GM20000 (cell line): Measurements from ENCODE around the gene INSC.

Experiments used
- DNase-seq: peaks from one replicate; pipeline ENCODE4 v3.0.0; 2012; ENCODE audit warnings: low spot score
- CTCF ChIP-seq: IDR thresholded peaks from 2 replicates; pipeline ENCODE4 v1.5.1; 2012; ENCODE audit warnings: mild to moderate bottlenecking, control low read depth; ENCODE audit errors: extremely low read depth, missing control alignments

INSC gene

GRCh38 chr11:15075162-15075526, 39.6 kb upstream of the INSC start:
- TF ChIP-seq CTCF, result no peak
- no peak for DNase-seq

DNA sequence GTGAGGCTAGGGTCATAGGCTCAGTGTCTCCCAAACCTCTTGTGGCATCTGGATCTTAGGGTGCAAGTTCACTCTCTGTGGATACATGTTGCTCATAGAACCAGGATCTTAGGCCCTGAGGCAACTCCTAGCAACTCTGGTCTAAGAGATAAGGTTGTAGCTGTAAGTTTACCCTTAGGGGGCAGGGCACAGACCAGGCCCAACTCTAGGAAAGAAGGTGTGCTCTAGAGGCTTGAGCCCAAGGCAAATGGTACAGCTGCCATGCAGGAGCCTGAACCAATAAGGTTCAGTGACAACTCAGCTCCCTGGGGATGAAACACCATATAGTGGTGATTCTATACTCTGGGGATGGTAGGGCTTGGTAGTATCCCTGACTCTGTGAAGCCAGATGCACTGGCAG, 23.5 kb upstream of the INSC start:
- TF ChIP-seq CTCF, result no peak
- no peak for DNase-seq

DNA sequence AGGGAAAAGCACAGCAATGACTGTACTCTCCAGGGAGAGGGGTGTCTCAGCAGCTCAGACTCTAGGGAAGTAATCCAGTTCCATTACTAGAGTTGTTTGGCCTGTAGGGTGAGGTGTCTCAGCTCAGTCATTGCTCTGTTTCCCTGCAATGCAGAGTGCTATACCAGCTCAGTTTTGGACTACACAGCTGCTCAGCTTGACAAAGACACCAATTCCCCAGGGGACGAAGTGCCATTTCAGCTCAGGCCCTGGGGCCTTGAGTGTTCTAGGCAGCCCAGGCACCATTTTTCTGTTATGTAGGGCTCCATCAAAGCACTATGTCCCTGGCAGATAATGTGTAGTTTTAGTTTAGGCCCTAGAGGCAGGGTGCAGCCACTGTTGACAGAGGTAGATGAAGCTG, 23.1 kb upstream of the INSC start:
- TF ChIP-seq CTCF, result no peak
- no peak for DNase-seq

DNA sequence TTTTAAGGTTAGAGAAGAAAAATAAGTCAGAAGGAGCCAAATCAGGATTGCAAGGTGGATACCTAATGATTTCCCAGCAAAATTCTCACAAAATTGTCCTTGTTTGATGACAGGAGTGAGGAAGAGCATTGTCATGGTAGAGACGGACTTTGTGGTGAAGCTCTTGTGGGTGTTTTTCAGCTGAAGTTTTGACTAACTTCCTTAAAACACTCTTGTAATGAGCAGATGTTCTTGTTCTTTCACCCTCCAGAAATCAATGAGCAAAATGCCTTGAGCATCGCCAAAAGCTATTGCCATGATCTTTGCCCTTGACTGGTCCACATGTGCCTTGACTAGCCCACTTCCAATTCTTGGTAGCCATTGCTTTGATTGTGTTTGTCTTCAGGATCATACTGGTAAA, 21.3 kb upstream of the INSC start:
- DNase-seq, result no peak
- no peak for TF ChIP-seq CTCF

DNA sequence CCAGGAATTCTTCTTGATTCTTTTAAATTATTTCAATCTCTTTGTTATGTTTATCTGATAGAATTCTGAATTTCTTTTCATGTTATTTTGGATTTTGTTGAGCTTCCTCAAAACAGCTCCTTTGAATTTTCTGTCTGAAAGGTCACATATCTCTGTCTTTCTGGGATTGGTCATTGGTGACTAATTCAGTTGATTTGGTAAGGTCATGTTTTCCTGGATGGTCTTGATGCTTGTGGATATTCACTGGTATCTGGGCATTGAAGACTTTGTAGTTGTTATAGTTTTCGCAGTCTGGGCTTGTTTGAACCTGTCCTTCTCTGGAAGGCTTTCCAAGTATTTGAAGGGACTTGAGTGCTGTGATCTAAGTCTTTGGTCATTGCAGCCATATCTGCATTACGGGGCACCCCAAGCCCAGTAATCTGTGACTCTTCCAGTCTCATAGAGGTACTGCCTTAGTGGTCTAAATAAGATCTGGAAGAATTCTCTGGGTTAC, 18.9 kb upstream of the INSC start:
- no peak for TF ChIP-seq CTCF
- no peak for DNase-seq

DNA sequence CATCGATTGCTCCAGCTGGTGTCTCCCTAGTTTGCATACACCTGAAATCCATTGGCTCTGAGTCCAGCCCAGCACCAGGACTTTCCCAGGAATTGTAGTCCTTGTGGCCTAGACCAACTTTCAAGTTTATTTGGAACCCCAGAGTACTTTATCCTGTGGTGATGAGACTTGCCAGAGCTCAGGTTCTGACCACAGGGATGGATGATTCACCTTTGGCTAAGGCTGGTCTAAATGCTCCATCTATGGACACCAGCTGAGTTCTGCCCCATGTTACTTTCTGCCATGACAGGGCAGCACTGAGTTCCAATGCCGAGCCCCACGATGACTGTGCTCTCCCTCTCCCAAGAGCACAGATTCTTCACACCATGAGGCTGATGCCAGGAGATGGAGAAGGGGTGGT, 17.3 kb upstream of the INSC start:
- DNase-seq, result no peak
- TF ChIP-seq CTCF, result no peak

DNA sequence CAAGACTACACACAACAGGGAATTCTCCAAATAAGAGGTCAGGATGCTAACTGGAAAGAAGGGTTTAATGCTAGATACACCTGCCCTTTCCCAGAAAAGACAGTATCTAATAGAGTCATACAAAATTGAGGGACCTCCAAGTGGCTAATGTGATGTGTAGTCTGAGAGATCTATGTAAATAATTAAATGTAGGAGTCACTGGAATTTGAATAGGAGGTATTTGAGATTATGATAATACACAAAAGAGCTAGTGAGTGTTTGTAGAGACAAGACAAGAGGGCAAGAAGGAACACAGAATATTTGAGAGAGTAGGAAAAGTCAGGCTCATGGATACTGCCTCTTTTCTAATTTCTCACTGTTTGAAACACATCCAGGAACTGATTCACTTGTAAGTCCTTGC, 15.5 kb upstream of the INSC start:
- no peak for DNase-seq
- no peak for TF ChIP-seq CTCF
